ENCODE data around the gene CHTF18. TPM values are rescaled to one million over a fixed set of nuclear protein-coding genes. Genes with fewer than 3 reads are reported as not detected.
"Not testable (repeated sequence)": the region's sequence is repeated elsewhere in the genome, so short reads cannot be mapped to it uniquely, and the experiment has no call there.

CHTF18 gene
- total RNA-seq, 1 donor from 2014 or later: 4.9 TPM

- no peak for TF ChIP-seq CTCF (IDR thresholded peaks at IDR 0.05)
- no peak for TF ChIP-seq POLR2AphosphoS5 (IDR thresholded peaks at IDR 0.05; ENCODE audit: insufficient read depth in 1 of 2, low read depth in 1 of 2)
- no peak for TF ChIP-seq POLR2A (IDR thresholded peaks at IDR 0.05)
- no peak for DNase-seq (ENCODE audit: extremely low spot score in 2 of 2)
- peaks cover 5% of the 10 kb centered on the region for H3K4me1 ChIP-seq
- H3K4me3 ChIP-seq: no peak overlapping the region
- intact Hi-C loops (cut with DNase I): no loop called here
- no peaks in the 10 kb centered on the region for H3K36me3 ChIP-seq
- peaks cover 8% of the 10 kb centered on the region for H3K27me3 ChIP-seq
- no peaks in the 10 kb centered on the region for H3K9me3 ChIP-seq
- no peak overlapping the region for H3K27ac ChIP-seq
Observed at GRCh38 chr16:817001-817906, 28.8 kb downstream of the CHTF18 start.

DNA sequence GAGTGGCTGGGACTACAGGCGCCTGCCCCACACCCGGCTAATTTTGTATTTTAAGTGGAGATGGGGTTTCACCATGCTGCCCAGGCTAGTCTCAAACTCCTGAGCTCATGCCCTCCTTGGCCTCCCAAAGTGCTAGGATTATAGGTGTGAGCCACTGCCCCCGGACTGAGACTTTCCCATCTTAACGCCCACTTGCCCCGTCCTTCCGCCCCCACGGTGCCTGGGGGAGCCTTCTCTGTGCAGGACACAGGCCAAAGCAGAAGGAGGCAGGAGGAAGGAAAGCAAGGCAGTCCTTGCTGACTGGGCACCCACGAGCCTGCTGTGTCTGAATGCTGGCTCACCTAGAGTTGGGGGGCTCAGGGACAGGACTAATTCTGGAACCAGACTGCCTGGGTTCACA lies 29.7 kb downstream of the CHTF18 start:
- peaks cover 5% of the 10 kb centered on the region for H3K4me1 ChIP-seq
- intact Hi-C loops (cut with DNase I): no loop called here
- H3K27me3 ChIP-seq: peaks cover 8% of the 10 kb centered on the region
- TF ChIP-seq POLR2A (IDR thresholded peaks at IDR 0.05) (no peak), CTCF (IDR thresholded peaks at IDR 0.05) (no peak), POLR2AphosphoS5 (IDR thresholded peaks at IDR 0.05; ENCODE audit: insufficient read depth in 1 of 2, low read depth in 1 of 2) (no peak)
- no peak for DNase-seq (ENCODE audit: extremely low spot score in 2 of 2)
- H3K27ac ChIP-seq: no peak overlapping the region
- no peaks in the 10 kb centered on the region for H3K9me3 ChIP-seq
- no peaks in the 10 kb centered on the region for H3K36me3 ChIP-seq
- no peak overlapping the region for H3K4me3 ChIP-seq

- Histone ChIP-seq H3K4me3 (no peak overlapping the region), H3K27me3 (peaks cover 8% of the 10 kb centered on the region), H3K27ac (no peak overlapping the region), H3K9me3 (no peaks in the 10 kb centered on the region), H3K36me3 (no peaks in the 10 kb centered on the region), H3K4me1 (peaks cover 5% of the 10 kb centered on the region)
- no peak for DNase-seq (ENCODE audit: extremely low spot score in 2 of 2)
- intact Hi-C loops (cut with DNase I): no loop called here
- no peak for TF ChIP-seq CTCF (IDR thresholded peaks at IDR 0.05)
- no peak for TF ChIP-seq POLR2AphosphoS5 (IDR thresholded peaks at IDR 0.05; ENCODE audit: insufficient read depth in 1 of 2, low read depth in 1 of 2)
- no peak for TF ChIP-seq POLR2A (IDR thresholded peaks at IDR 0.05)
Observed at GRCh38 chr16:818592-818991, 30.2 kb downstream of the CHTF18 start.

DNA sequence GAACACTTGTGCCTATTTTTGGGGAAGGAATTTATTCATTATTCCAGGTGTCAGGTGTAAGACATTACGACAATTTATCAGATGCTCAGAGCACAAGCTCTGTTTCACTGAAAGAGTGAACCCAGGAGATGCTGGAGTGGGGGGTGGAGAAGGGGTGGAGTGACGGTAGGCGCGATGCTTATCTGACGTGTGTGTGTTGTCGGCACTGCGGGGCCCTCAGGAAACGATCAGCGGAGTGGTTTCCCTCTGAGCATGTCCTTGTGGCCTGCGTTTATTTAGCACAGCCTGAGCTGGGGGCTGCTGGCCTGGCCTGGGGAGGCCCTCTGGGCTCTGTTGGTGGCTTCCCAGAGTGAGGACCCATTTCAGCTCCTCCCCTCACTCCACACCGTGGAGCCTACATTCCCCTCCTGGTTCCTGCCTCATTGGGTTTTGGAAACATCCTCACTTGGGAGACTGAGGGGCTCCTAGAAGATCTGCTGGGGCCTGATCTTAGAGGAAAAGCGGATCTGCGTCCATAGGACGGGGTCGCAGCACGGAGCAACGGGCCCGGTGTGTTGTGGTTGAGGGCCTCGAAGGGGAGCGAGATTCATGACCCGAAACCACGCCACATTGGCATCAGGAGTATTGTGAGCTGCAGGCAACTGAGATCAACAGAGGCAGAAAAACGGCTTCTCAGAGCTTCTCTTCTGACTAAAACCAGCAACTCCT lies 31.1 kb downstream of the CHTF18 start:
- no peak overlapping the region for H3K4me3 ChIP-seq
- no peak overlapping the region for H3K27ac ChIP-seq
- DNase-seq (ENCODE audit: extremely low spot score in 2 of 2): no peak
- H3K4me1 ChIP-seq: peaks cover 5% of the 10 kb centered on the region
- no peaks in the 10 kb centered on the region for H3K36me3 ChIP-seq
- intact Hi-C loops (cut with DNase I): no loop called here
- H3K9me3 ChIP-seq: no peaks in the 10 kb centered on the region
- TF ChIP-seq CTCF (IDR thresholded peaks at IDR 0.05) (no peak), POLR2A (IDR thresholded peaks at IDR 0.05) (no peak), POLR2AphosphoS5 (IDR thresholded peaks at IDR 0.05; ENCODE audit: insufficient read depth in 1 of 2, low read depth in 1 of 2) (no peak)
- H3K27me3 ChIP-seq: peaks cover 8% of the 10 kb centered on the region

- H3K27ac ChIP-seq; H3K4me3 ChIP-seq; H3K9me3 ChIP-seq; H3K36me3 ChIP-seq; H3K27me3 ChIP-seq; intact Hi-C loops (cut with DNase I); DNase-seq (ENCODE audit: extremely low spot score in 2 of 2); H3K4me1 ChIP-seq: not testable (repeated sequence)
Observed at GRCh38 chr16:820044-820408, 31.6 kb downstream of the CHTF18 start.

Measured in vagina (tissue), 2 donors.